ENCODE results near the gene AKR7A3. TPM values are rescaled to one million over a fixed set of nuclear protein-coding genes. Genes with fewer than 3 reads are reported as not detected.

The AKR7A3 gene
- total and polyA plus RNA-seq, 7 donors, result 0.71 to 110 (median 1.9) TPM

DNA sequence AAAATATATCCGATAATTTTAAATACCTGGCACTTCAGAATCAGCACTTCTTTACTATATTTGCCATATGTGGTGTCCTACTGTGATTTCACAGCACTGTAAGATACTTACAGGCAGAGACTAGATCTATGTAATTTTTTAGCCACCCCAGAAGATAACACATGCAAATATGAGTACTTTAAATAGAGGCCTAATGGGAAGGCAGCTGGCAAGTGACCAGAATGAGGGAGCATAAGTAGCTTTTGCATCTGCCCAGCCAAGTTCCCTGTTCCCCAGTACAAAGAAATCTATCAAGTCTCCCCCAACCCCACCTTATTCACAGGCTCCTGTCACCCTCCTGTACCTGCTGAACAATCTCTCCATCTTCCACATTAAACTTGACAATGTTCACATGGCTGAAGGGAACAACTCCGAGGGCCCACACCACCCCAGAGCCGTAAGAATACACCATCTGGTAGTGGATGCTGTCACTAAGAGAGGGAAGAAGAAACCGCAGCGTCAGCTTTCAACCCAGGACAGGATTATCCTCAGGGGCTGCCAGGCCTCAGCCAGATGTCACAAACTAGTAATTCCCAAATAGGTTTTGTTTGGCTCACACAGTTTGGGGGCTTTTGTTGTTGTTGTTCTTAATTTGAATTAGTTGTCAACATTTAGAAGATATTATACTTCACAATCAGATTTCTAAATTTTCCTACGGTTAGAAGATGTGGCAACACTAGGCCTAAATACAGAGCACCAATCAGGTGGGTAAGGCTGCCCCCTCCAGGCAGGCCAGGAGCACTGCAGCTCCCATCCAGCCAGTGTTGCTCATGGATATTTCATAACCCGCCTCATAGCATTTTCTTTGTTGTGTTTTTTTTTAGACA is 47.7 kb downstream of the AKR7A3 start:
- DNase-seq, result peak; percentile 86
- H3K9me3 ChIP-seq, result no peaks in the 10 kb centered on the region
- peak overlapping the region; percentile 53 to 62 (median 60) for H3K27ac ChIP-seq
- intact Hi-C loops (cut with DNase I), result loop anchor here (1.0 to 10.0 kb wide), 3 partner anchors 31 to 336 kb away; partner anchors contain the start of genes ALDH4A1 and UBR4
- peaks cover 0 to 5% (median 2%) of the 10 kb centered on the region in 4 donors for H3K4me1 ChIP-seq
- 66 to 72% methylated on average over 7 of the region's 7 CpGs for WGBS, 2 donors
- peaks cover 33 to 90% (median 58%) of the 10 kb centered on the region in 4 donors for H3K36me3 ChIP-seq
- TF ChIP-seq, protein P1, sequence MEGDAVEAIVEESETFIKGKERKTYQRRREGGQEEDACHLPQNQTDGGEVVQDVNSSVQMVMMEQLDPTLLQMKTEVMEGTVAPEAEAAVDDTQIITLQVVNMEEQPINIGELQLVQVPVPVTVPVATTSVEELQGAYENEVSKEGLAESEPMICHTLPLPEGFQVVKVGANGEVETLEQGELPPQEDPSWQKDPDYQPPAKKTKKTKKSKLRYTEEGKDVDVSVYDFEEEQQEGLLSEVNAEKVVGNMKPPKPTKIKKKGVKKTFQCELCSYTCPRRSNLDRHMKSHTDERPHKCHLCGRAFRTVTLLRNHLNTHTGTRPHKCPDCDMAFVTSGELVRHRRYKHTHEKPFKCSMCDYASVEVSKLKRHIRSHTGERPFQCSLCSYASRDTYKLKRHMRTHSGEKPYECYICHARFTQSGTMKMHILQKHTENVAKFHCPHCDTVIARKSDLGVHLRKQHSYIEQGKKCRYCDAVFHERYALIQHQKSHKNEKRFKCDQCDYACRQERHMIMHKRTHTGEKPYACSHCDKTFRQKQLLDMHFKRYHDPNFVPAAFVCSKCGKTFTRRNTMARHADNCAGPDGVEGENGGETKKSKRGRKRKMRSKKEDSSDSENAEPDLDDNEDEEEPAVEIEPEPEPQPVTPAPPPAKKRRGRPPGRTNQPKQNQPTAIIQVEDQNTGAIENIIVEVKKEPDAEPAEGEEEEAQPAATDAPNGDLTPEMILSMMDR (IDR thresholded peaks at IDR 0.05), result peak; percentile 83 to 95 (median 91)
- TF ChIP-seq POLR2AphosphoS5 (IDR thresholded peaks at IDR 0.05), result peak in 1 of 4 donors; percentile 32
- no peak for TF ChIP-seq EP300 (IDR thresholded peaks at IDR 0.05)
- no peaks in the 10 kb centered on the region for H3K27me3 ChIP-seq
- no peak overlapping the region for H3K4me3 ChIP-seq

DNA sequence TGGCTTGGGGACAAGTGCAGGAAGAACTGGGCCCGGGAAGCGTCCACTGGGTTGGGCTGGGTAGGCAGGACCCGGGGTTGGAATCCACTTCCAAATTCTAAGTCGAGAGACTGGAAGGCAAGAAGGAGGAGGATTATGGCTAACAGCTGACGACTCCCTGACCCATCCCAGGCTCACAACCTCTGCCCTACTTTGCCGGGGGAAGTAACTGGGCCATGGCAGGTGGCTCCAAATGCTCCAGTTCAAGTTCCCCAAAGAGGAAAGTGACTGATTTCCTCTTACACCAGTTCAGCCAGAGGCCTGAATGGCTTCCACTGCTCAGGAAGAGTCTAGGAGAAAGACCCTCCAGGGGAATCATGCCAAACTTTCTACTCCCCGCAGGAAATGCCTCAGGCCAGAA is 48.7 kb downstream of the AKR7A3 start:
- no peaks in the 10 kb centered on the region for H3K27me3 ChIP-seq
- WGBS, 2 donors, result 80 to 89% methylated on average over 7 of the region's 7 CpGs
- peak overlapping the region in 1 of 4 donors; percentile 13 for H3K27ac ChIP-seq
- DNase-seq, result no peak
- TF ChIP-seq POLR2AphosphoS5 (IDR thresholded peaks at IDR 0.05), result no peak
- no peak for TF ChIP-seq EP300 (IDR thresholded peaks at IDR 0.05)
- TF ChIP-seq POLR2A (IDR thresholded peaks at IDR 0.05), result no peak
- TF ChIP-seq, protein P1 (IDR thresholded peaks at IDR 0.05), result no peak
- intact Hi-C loops (cut with DNase I), result loop anchor here (5.0 to 10.0 kb wide), 2 partner anchors 83 to 335 kb away; partner anchors contain the start of gene ALDH4A1
- peaks cover 0 to 5% (median 2%) of the 10 kb centered on the region in 4 donors for H3K4me1 ChIP-seq
- H3K4me3 ChIP-seq, result no peak overlapping the region
- peaks cover 33 to 98% (median 61%) of the 10 kb centered on the region in 4 donors for H3K36me3 ChIP-seq
- no peaks in the 10 kb centered on the region for H3K9me3 ChIP-seq

DNA sequence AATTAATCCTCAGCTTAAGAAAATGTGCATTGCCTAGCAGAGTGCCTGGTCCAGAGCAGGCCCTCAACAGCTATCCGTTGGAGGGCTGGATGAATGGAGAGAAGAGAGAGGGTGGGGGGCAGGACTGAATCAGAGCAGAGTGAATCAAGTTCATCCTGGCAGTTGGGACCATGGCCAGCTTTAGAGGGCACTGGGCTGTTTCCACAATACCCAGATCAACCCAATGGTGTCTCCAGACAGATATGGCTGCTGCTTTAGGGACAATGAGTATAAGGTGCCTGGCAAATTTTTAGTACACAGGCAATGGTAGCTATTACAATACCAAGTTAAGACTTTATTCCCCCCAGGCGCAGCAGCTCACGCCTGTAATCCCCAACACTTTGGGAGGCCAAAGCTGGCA is 54.3 kb downstream of the AKR7A3 start:
- 94 to 96% methylated on average over 3 of the region's 3 CpGs for WGBS, 2 donors
- TF ChIP-seq EP300 (IDR thresholded peaks at IDR 0.05) (no peak), POLR2A (IDR thresholded peaks at IDR 0.05) (no peak), POLR2AphosphoS5 (IDR thresholded peaks at IDR 0.05) (no peak)
- TF ChIP-seq, protein P1 (IDR thresholded peaks at IDR 0.05), result no peak
- Histone ChIP-seq H3K4me1 (peaks cover 0 to 39% (median 37%) of the 10 kb centered on the region in 4 donors), H3K36me3 (peaks cover 9 to 91% (median 39%) of the 10 kb centered on the region in 4 donors), H3K27me3 (no peaks in the 10 kb centered on the region), H3K27ac (peak overlapping the region; percentile 15 to 81 (median 56)), H3K4me3 (no peak overlapping the region), H3K9me3 (no peaks in the 10 kb centered on the region)
- DNase-seq, result no peak
- intact Hi-C loops (cut with DNase I), result no loop called here

Small RNA genes within 50 kb of the gene (small RNA-seq; reads per million reads assigned to genes)
- gene RNU6-1099P, result 0 reads per million in 3 donors

Other genes starting within 250 kb of the AKR7A3 start
- 100 to 1,000 TPM in 1 of 4 donors, 10 to 100 TPM in 3; 64.3 to 215 (median 85.5) TPM for gene UBR4, start 78.5 kb downstream of the AKR7A3 start, total RNA-seq
- 100 to 1,000 TPM in 1 of 3 donors, 10 to 100 TPM in 2; 32.4 to 120 (median 42.0) TPM for gene UBR4, start 78.5 kb downstream of the AKR7A3 start, polyA plus RNA-seq
- gene EMC1, start 37.2 kb downstream of the AKR7A3 start, total RNA-seq, result 10 to 100 TPM; 19.6 to 46.5 (median 31.3) TPM
- gene EMC1, start 37.2 kb downstream of the AKR7A3 start, polyA plus RNA-seq, result 10 to 100 TPM in 1 of 3 donors, 1 to 10 TPM in 2; 1.2 to 16.5 (median 3.2) TPM
- gene MRTO4, start 37.0 kb downstream of the AKR7A3 start, total RNA-seq, result 10 to 100 TPM; 10.8 to 21.3 (median 15.3) TPM
- 10 to 100 TPM; 10.8 to 44.1 (median 13.2) TPM for gene MRTO4, start 37.0 kb downstream of the AKR7A3 start, polyA plus RNA-seq
- 100 to 1,000 TPM in 1 of 4 donors, 10 to 100 TPM in 3; 55.8 to 110 (median 77.2) TPM for gene AKR7A2, start 23.4 kb upstream of the AKR7A3 start, total RNA-seq
- 10 to 100 TPM; 64.2 to 99.6 (median 84.1) TPM for gene AKR7A2, start 23.4 kb upstream of the AKR7A3 start, polyA plus RNA-seq
- gene SLC66A1, start 23.6 kb upstream of the AKR7A3 start, total RNA-seq, result 10 to 100 TPM in 1 of 4 donors, 1 to 10 TPM in 3; 7.5 to 15.2 (median 8.8) TPM
- 10 to 100 TPM in 1 of 3 donors, 1 to 10 TPM in 2; 5.1 to 16.0 (median 7.2) TPM for gene SLC66A1, start 23.6 kb upstream of the AKR7A3 start, polyA plus RNA-seq
- 100 to 1,000 TPM; 128 to 214 (median 145) TPM for gene CAPZB, start 196.8 kb upstream of the AKR7A3 start, total RNA-seq
- 100 to 1,000 TPM; 372 to 454 (median 393) TPM for gene CAPZB, start 196.8 kb upstream of the AKR7A3 start, polyA plus RNA-seq